GM12891 (cell line): ENCODE measurements around the gene DIDO1.

Source experiments
- PAX5 ChIP-seq: IDR thresholded peaks from 2 replicates; pipeline ENCODE4 v1.6.1; 2011; ENCODE audit warnings: low read length, moderate library complexity, mild to moderate bottlenecking; ENCODE audit not compliant: insufficient read depth, severe bottlenecking
- POLR2A ChIP-seq: IDR thresholded peaks from 2 replicates; pipeline ENCODE4 v1.6.1; 2011; ENCODE audit warnings: low read depth, low read length, control low read depth
- POLR2AphosphoS5 ChIP-seq: IDR thresholded peaks from 2 replicates; pipeline ENCODE4 v1.6.1; 2011; ENCODE audit warnings: low read depth, low read length, control low read depth
- SPI1 ChIP-seq: IDR thresholded peaks from 2 replicates; pipeline ENCODE4 v1.6.1; 2011; ENCODE audit warnings: low read depth, low read length, control low read depth
- TAF1 ChIP-seq: IDR thresholded peaks from 2 replicates; pipeline ENCODE4 v1.6.1; 2011; ENCODE audit warnings: low read depth, low read length, control low read depth

DNA sequence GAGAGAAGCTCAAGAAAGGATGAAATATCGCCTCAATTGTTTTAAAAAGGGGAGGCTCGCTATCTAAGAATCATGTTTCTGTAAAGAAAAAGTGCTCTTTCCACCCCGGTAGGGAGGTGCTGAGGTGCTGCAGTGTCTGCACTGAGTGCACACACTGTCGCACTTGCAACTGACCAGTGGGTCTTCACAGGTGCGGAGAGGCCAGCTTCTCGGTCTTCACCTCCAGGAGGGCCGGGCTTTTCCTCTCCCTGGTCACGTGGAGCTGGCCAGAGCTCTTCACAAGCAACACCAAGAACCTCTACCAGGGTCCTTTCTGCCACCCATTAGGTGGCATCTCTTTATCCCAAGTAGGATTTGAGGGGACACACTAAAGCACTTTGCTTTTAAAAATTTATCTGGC, 36.9 kb downstream of the DIDO1 start:
- TF ChIP-seq POLR2AphosphoS5 (no peak), POLR2A (no peak), TAF1 (no peak), PAX5 (no peak), SPI1 (no peak)
